ENCODE measurements around the gene SPTLC1. TPM values are rescaled to one million over a fixed set of nuclear protein-coding genes. Genes with fewer than 3 reads are reported as not detected.

Gene SPTLC1
- total RNA-seq, 1 donor from 2014 or later, result 69.3 TPM

- intact Hi-C loops (cut with micrococcal nuclease), result no loop called here
Observed at GRCh38 chr9:91986248-91986647, 129.0 kb downstream of the SPTLC1 start.

GRCh38 chr9:91985692-91986091 is 129.5 kb downstream of the SPTLC1 start:
- intact Hi-C loops (cut with micrococcal nuclease), result no loop called here

Other genes starting within 250 kb of the SPTLC1 start
- 6.6 and 7.4 TPM in 2 replicates for gene ROR2, start 165.2 kb downstream of the SPTLC1 start, total RNA-seq
- 144 and 146 TPM in 2 replicates for gene IARS1, start 178.3 kb upstream of the SPTLC1 start, total RNA-seq
- gene NOL8, start 209.9 kb upstream of the SPTLC1 start, total RNA-seq, result 64.3 and 67.8 TPM in 2 replicates
- gene CENPP, start 210.5 kb upstream of the SPTLC1 start, total RNA-seq, result 16.6 and 19.4 TPM in 2 replicates

All from T-helper 1 cell treated with Interleukin-12 subunit alpha and Interleukin-12 subunit beta and Interleukin-4 antibody, amounts not matched to agents 30 ng/mL and 1 ng/mL, for 36 hours (primary cell).